ENCODE results near the gene PHACTR3.

DNA sequence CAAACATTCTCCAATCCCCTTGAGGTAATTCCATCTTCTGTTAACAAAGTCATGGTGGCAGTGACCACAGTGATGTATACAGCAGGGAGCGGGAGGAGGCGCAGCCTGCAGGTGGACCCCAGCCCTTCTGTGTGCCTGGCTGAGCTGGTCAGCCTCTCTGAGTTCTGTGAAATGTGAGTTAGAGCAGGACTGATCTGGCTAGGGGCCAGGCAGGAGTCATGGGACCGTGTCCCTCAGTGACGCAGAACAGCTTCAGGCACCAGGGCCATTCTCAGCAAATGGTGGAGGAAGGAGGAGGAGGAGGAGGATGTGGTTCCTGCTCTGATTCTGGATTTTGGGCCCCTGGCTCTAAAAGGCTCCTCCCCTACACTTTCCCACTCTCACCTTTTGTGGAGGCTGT is 6.9 kb downstream of the PHACTR3 start:
- TF ChIP-seq, protein P1, sequence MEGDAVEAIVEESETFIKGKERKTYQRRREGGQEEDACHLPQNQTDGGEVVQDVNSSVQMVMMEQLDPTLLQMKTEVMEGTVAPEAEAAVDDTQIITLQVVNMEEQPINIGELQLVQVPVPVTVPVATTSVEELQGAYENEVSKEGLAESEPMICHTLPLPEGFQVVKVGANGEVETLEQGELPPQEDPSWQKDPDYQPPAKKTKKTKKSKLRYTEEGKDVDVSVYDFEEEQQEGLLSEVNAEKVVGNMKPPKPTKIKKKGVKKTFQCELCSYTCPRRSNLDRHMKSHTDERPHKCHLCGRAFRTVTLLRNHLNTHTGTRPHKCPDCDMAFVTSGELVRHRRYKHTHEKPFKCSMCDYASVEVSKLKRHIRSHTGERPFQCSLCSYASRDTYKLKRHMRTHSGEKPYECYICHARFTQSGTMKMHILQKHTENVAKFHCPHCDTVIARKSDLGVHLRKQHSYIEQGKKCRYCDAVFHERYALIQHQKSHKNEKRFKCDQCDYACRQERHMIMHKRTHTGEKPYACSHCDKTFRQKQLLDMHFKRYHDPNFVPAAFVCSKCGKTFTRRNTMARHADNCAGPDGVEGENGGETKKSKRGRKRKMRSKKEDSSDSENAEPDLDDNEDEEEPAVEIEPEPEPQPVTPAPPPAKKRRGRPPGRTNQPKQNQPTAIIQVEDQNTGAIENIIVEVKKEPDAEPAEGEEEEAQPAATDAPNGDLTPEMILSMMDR (IDR thresholded peaks at IDR 0.05): no peak
- TF ChIP-seq POLR2A (IDR thresholded peaks at IDR 0.05) (no peak), EP300 (IDR thresholded peaks at IDR 0.05) (no peak)

All from gastroesophageal sphincter (tissue), 3 donors.